Esophagus squamous epithelium (tissue), 4 donors: ENCODE measurements around the gene CLEC4F.

Experiments
- CTCF ChIP-seq, 6 experiments: fragments of 450-650 bp in 4 of 6; fragments of 200-600 bp in 2 of 6; sonication (generic) in 2 of 6; IDR thresholded peaks; one replicate each; pipeline ENCODE4 v1.5.1; 2016 to 2019; ENCODE audit warnings: antibody characterized with exemption in 6 of 6, mild to moderate bottlenecking in 4 of 6, moderate library complexity in 4 of 6
- POLR2A ChIP-seq, 4 donors: fragments of 450-650 bp; IDR thresholded peaks; one replicate each; pipeline ENCODE4 v1.6.1; 2017; ENCODE audit warnings: antibody characterized with exemption in 4 of 4, mild to moderate bottlenecking in 4 of 4, moderate library complexity in 3 of 4

- TF ChIP-seq CTCF (IDR thresholded peaks at IDR 0.05) (no peak), POLR2A (IDR thresholded peaks at IDR 0.05) (no peak)
These were observed 7.7 kb upstream of the CLEC4F start for GRCh38 chr2:70828115-70828514.
